HEK293 (cell line): ENCODE data around the gene ZFP3.

Experiments
- HOXA7 ChIP-seq: sonication (generic); formaldehyde crosslinking; IDR thresholded peaks from 2 replicates; pipeline ENCODE4 v1.8.1; 2022; ENCODE audit warnings: missing genetic modification reagents, borderline replicate concordance
- MYNN ChIP-seq: fragments of 450-650 bp; formaldehyde crosslinking; IDR thresholded peaks from 2 replicates; pipeline ENCODE4 v1.5.1; 2016; ENCODE audit warnings: missing biosample characterization, missing genetic modification characterization, borderline replicate concordance
- WT1 ChIP-seq: fragments of 450-650 bp; formaldehyde crosslinking; IDR thresholded peaks from 2 replicates; pipeline ENCODE4 v1.5.1; 2016; ENCODE audit warnings: missing biosample characterization, missing genetic modification characterization
- ZBTB20 ChIP-seq: fragments of 450-650 bp; formaldehyde crosslinking; IDR thresholded peaks from 2 replicates; pipeline ENCODE4 v1.5.1; 2016; ENCODE audit warnings: missing biosample characterization, missing genetic modification characterization
- ZNF175 ChIP-seq: fragments of 450-650 bp; formaldehyde crosslinking; IDR thresholded peaks from 2 replicates; pipeline ENCODE4 v1.5.1; 2016; ENCODE audit warnings: missing biosample characterization, missing genetic modification characterization
- ZNF274 ChIP-seq, 2 experiments: fragments of 200-500 bp in 1 of 2; fragments of 450-650 bp in 1 of 2; sonication (Bioruptor generic) in 1 of 2; formaldehyde crosslinking in 1 of 2; IDR thresholded peaks; 2 replicates each; pipeline versions ENCODE4 v1.5.1 to v1.6.1; 2014 to 2016; ENCODE audit warnings: borderline replicate concordance in 1 of 2, inconsistent platforms in 1 of 2, low read length in 1 of 2, missing biosample characterization in 1 of 2, missing genetic modification characterization in 1 of 2
- ZNF544 ChIP-seq: fragments of 450-650 bp; formaldehyde crosslinking; IDR thresholded peaks from 2 replicates; pipeline ENCODE4 v1.5.0; 2017; ENCODE audit warnings: missing biosample characterization, missing genetic modification characterization
- ZNF704 ChIP-seq: fragments of 450-650 bp; formaldehyde crosslinking; IDR thresholded peaks from 2 replicates; pipeline ENCODE4 v1.5.1; 2016; ENCODE audit warnings: missing biosample characterization, missing genetic modification characterization
- TF ChIP-seq, protein P1 (sequence below): fragments of 450-650 bp; formaldehyde crosslinking; IDR thresholded peaks from 2 replicates; pipeline ENCODE4 v1.5.1; 2016; ENCODE audit warnings: missing biosample characterization, missing genetic modification characterization
- TF ChIP-seq, protein P2 (sequence below): fragments of 450-650 bp; IDR thresholded peaks from 2 replicates; pipeline ENCODE4 v1.5.1; 2018; ENCODE audit warnings: missing biosample characterization, mild to moderate bottlenecking, missing genetic modification characterization

GRCh38 chr17:5047446-5047845 lies 30.8 kb upstream of the ZFP3 start:
- TF ChIP-seq, protein P1, sequence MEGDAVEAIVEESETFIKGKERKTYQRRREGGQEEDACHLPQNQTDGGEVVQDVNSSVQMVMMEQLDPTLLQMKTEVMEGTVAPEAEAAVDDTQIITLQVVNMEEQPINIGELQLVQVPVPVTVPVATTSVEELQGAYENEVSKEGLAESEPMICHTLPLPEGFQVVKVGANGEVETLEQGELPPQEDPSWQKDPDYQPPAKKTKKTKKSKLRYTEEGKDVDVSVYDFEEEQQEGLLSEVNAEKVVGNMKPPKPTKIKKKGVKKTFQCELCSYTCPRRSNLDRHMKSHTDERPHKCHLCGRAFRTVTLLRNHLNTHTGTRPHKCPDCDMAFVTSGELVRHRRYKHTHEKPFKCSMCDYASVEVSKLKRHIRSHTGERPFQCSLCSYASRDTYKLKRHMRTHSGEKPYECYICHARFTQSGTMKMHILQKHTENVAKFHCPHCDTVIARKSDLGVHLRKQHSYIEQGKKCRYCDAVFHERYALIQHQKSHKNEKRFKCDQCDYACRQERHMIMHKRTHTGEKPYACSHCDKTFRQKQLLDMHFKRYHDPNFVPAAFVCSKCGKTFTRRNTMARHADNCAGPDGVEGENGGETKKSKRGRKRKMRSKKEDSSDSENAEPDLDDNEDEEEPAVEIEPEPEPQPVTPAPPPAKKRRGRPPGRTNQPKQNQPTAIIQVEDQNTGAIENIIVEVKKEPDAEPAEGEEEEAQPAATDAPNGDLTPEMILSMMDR (tag by site-specific recombination) = no peak
- no peak for TF ChIP-seq ZNF175
- no peak for TF ChIP-seq WT1 (tag by site-specific recombination)
- no peak for TF ChIP-seq ZBTB20
- TF ChIP-seq, protein P2, sequence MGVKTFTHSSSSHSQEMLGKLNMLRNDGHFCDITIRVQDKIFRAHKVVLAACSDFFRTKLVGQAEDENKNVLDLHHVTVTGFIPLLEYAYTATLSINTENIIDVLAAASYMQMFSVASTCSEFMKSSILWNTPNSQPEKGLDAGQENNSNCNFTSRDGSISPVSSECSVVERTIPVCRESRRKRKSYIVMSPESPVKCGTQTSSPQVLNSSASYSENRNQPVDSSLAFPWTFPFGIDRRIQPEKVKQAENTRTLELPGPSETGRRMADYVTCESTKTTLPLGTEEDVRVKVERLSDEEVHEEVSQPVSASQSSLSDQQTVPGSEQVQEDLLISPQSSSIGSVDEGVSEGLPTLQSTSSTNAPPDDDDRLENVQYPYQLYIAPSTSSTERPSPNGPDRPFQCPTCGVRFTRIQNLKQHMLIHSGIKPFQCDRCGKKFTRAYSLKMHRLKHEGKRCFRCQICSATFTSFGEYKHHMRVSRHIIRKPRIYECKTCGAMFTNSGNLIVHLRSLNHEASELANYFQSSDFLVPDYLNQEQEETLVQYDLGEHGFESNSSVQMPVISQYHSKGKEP (tag by site-specific recombination) = no peak
- no peak for TF ChIP-seq ZNF274 (IDR thresholded peaks at IDR 0.05; ENCODE audit: low read length)
- no peak for TF ChIP-seq ZNF274 (tag by site-specific recombination; IDR thresholded peaks at IDR 0.05; ENCODE audit: borderline replicate concordance)
- no peak for TF ChIP-seq HOXA7 (CRISPR knock-in tag)
- no peak for TF ChIP-seq ZNF544 (tag by site-specific recombination)
- no peak for TF ChIP-seq ZNF704 (tag by site-specific recombination)
- no peak for TF ChIP-seq MYNN (tag by site-specific recombination)
